Measurements from ENCODE around the gene TMEM44. TPM values are rescaled to one million over a fixed set of nuclear protein-coding genes. Genes with fewer than 3 reads are reported as not detected.
A peak's percentile ranks its signal among the peaks of the same experiment; 100 is the strongest.

TMEM44 gene
- total and polyA plus RNA-seq, 2 of the 4 experiments (the other 2 are of a cell fraction): 9.7 to 24.2 TPM

DNA sequence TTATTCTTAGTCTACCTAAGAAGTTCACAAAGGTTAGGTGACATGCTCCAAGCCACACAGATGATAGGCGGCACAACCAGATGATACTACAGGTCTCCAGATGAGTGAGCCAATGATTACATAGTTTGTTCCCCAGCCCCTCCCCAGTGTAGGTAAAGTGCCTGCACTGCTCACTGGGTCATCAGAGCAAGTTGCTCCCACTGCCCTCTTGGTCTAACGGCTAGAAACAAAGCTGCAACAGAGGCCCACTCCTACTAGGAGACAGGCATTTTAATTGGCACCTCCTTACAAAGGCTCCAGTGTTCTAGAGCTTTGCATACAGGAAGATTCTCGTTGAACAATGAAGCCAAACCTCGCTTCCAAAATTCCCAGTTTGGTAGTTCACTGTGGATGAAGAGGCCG is 47.3 kb downstream of the TMEM44 start:
- Histone ChIP-seq H3K14ac (replicated peaks; ENCODE audit: low read depth, low read length) (no peak overlapping the region), H3K9me1 (ENCODE audit: insufficient read depth, low read length) (peaks cover 26% of the 10 kb centered on the region), H2BK20ac (ENCODE audit: low read depth, low read length) (no peak overlapping the region), H4K20me1 (ENCODE audit: insufficient read depth, low read length) (no peaks in the 10 kb centered on the region), H3K79me1 (ENCODE audit: low read depth in 1 of 2, low read length in 2 of 2) (peaks cover 20 to 61% of the 10 kb centered on the region in 2 experiments), H3K9me3 (ENCODE audit: control insufficient read depth, insufficient read depth, low read length) (no peaks in the 10 kb centered on the region), H4K5ac (ENCODE audit: low read depth, low read length) (no peak overlapping the region), H3K18ac (ENCODE audit: low read depth, low read length) (no peak overlapping the region), H3K4me2 (ENCODE audit: low read depth, low read length) (no peak overlapping the region), H3K9ac (ENCODE audit: low read depth, low read length) (no peak overlapping the region), H3K27me3 (ENCODE audit: control insufficient read depth, insufficient read depth, low read length) (no peaks in the 10 kb centered on the region), H3K56ac (ENCODE audit: extremely low read depth, insufficient read depth, low read length) (no peak overlapping the region), H2AK9ac (replicated peaks; ENCODE audit: low read depth, low read length, poor library complexity) (no peak overlapping the region), H4K91ac (ENCODE audit: insufficient read depth, low read depth, low read length) (no peak overlapping the region), H2BK15ac (ENCODE audit: low read depth, low read length) (no peak overlapping the region), H3K4ac (ENCODE audit: low read depth, low read length) (no peak overlapping the region), H3K36me3 (ENCODE audit: control insufficient read depth, insufficient read depth, low read length) (peaks cover 16% of the 10 kb centered on the region), H3K23ac (ENCODE audit: low read depth, low read length) (no peak overlapping the region), H2AFZ (replicated peaks; ENCODE audit: low read length, poor library complexity) (no peak overlapping the region), H2BK5ac (ENCODE audit: low read depth, low read length, poor library complexity, severe bottlenecking) (no peak overlapping the region), H2BK120ac (ENCODE audit: low read depth, low read length) (no peak overlapping the region), H3K4me1 (ENCODE audit: control insufficient read depth, insufficient read depth, low read length) (no peaks in the 10 kb centered on the region; the same call in 1 of the 2 replicates), H2AK5ac (ENCODE audit: low read depth, low read length) (peak overlapping the region; percentile 7), H4K8ac (ENCODE audit: low read depth in 2 of 2, low read length in 2 of 2) (no peak overlapping the region), H3K4me3 (ENCODE audit: insufficient read depth, low read depth, low read length) (no peak overlapping the region), H3K27ac (ENCODE audit: insufficient read depth, low read length) (no peak overlapping the region)
- BruUV-seq (replicated peaks): no TSS peak
- CTCF ChIA-PET: no interaction called here
- POLR2A ChIA-PET (ENCODE audit: unreplicated experiment): no interaction called here
- whole genome bisulfite sequencing, 2 experiments (ENCODE audit: extremely low coverage in 2 of 2, insufficient read length in 1 of 2): no CpG with 5 or more reads among the region's 5 CpGs
- no peak for DNase-seq
- intact Hi-C loops (cut with micrococcal nuclease) (no loop called here), in situ Hi-C loops (cut with MboI; ENCODE audit: low sequenced_read_pairs) (loop anchor here (5.0 kb wide), 1 partner anchor 104 kb away; no protein-coding TSS in a partner anchor), dilution Hi-C loops (cut with HindIII; ENCODE audit: low sequenced_read_pairs, unreplicated experiment) (no loop called here)
- TF ChIP-seq, protein P1, sequence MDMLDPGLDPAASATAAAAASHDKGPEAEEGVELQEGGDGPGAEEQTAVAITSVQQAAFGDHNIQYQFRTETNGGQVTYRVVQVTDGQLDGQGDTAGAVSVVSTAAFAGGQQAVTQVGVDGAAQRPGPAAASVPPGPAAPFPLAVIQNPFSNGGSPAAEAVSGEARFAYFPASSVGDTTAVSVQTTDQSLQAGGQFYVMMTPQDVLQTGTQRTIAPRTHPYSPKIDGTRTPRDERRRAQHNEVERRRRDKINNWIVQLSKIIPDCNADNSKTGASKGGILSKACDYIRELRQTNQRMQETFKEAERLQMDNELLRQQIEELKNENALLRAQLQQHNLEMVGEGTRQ (IDR thresholded peaks at IDR 0.05; ENCODE audit: low read depth, low read length): no peak
- TF ChIP-seq CHD1 (IDR thresholded peaks at IDR 0.05; ENCODE audit: low read depth, low read length): no peak
- TF ChIP-seq MAFK (IDR thresholded peaks at IDR 0.05; ENCODE audit: low read depth, low read length): no peak
- TF ChIP-seq, protein P2, sequence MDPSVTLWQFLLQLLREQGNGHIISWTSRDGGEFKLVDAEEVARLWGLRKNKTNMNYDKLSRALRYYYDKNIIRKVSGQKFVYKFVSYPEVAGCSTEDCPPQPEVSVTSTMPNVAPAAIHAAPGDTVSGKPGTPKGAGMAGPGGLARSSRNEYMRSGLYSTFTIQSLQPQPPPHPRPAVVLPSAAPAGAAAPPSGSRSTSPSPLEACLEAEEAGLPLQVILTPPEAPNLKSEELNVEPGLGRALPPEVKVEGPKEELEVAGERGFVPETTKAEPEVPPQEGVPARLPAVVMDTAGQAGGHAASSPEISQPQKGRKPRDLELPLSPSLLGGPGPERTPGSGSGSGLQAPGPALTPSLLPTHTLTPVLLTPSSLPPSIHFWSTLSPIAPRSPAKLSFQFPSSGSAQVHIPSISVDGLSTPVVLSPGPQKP (IDR thresholded peaks at IDR 0.05; ENCODE audit: borderline replicate concordance, low read depth, low read length): no peak
- no peak for TF ChIP-seq POLR2A (IDR thresholded peaks at IDR 0.05; ENCODE audit: low read depth, low read length)
- no peak for TF ChIP-seq RAD21 (IDR thresholded peaks at IDR 0.05; ENCODE audit: low read length)
- TF ChIP-seq SMC3 (IDR thresholded peaks at IDR 0.05; ENCODE audit: low read depth, low read length): no peak
- no peak for TF ChIP-seq BHLHE40 (IDR thresholded peaks at IDR 0.05; ENCODE audit: low read depth, low read length)
- TF ChIP-seq RFX5 (IDR thresholded peaks at IDR 0.05; ENCODE audit: low read depth, low read length): no peak
- TF ChIP-seq NFE2L2 (IDR thresholded peaks at IDR 0.05; ENCODE audit: low read depth, low read length): no peak
- TF ChIP-seq, protein P3, sequence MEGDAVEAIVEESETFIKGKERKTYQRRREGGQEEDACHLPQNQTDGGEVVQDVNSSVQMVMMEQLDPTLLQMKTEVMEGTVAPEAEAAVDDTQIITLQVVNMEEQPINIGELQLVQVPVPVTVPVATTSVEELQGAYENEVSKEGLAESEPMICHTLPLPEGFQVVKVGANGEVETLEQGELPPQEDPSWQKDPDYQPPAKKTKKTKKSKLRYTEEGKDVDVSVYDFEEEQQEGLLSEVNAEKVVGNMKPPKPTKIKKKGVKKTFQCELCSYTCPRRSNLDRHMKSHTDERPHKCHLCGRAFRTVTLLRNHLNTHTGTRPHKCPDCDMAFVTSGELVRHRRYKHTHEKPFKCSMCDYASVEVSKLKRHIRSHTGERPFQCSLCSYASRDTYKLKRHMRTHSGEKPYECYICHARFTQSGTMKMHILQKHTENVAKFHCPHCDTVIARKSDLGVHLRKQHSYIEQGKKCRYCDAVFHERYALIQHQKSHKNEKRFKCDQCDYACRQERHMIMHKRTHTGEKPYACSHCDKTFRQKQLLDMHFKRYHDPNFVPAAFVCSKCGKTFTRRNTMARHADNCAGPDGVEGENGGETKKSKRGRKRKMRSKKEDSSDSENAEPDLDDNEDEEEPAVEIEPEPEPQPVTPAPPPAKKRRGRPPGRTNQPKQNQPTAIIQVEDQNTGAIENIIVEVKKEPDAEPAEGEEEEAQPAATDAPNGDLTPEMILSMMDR (conservative IDR thresholded peaks at IDR 0.05; ENCODE audit: low read depth, low read length): no peak
- no peak for ATAC-seq (ENCODE audit: low read depth)
